ENCODE measurements around the gene SIVA1. TPM values are rescaled to one million over a fixed set of nuclear protein-coding genes. Genes with fewer than 3 reads are reported as not detected.

The SIVA1 gene
- total and polyA plus RNA-seq, 2 of the 4 experiments (the other 2 are of a cell fraction), result 166 to 184 TPM

DNA sequence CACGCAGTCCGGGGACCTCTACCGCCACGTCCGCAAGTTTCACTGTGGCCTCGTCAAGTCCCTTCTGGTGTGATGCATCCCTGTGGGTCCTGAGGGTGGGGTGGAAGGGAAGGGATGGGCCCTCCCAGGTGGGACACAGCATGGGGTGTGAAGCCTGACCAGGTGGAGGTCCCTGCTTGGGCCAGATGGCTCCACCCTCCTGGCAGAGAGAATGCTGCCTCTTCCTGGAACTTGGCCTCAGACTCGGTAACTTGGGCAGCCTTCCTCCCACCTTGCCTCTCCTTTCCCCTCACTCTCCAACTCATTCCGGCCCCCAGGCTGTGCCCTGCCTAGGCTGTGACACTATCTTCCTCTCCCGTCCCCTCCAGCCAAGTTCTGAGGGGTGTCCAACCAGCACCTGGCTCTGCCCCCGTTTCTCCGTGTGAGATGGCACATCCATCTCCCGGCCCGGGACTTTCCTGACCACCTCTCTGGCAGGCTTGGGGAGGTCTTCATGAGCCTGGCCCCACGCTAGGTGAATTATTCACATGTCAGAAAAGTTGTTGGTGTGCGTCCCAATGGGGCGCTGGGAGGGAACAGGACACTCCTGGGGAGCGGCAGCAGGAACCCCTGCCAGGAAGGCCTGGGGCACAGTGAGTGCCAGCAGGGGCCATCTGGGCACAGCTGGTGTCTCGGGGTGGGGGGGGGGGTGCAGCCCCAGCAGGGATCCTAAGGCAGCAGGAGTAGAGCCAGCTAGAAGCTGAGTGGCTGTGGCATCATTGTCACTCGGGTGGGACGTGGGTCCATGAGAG, 49.6 kb downstream of the SIVA1 start:
- H3K56ac ChIP-seq (ENCODE audit: extremely low read depth, insufficient read depth, low read length), result no peak overlapping the region
- H3K4me1 ChIP-seq (ENCODE audit: control insufficient read depth, insufficient read depth, low read length), result peaks cover 20% of the 10 kb centered on the region
- H3K79me1 ChIP-seq (ENCODE audit: low read depth in 1 of 2, low read length in 2 of 2), result peaks cover 0 to 12% of the 10 kb centered on the region in 2 experiments; a peak in 1 of 4 replicates
- no peak overlapping the region for H3K4ac ChIP-seq (ENCODE audit: low read depth, low read length)
- no peak overlapping the region for H2AK9ac ChIP-seq (replicated peaks; ENCODE audit: low read depth, low read length, poor library complexity)
- peaks cover 4% of the 10 kb centered on the region; the same call in 1 of the 2 replicates for H4K20me1 ChIP-seq (ENCODE audit: insufficient read depth, low read length)
- H2BK20ac ChIP-seq (ENCODE audit: low read depth, low read length), result no peak overlapping the region
- in situ Hi-C loops (cut with MboI; ENCODE audit: low sequenced_read_pairs) (no loop called here), intact Hi-C loops (cut with micrococcal nuclease) (no loop called here), dilution Hi-C loops (cut with HindIII; ENCODE audit: low sequenced_read_pairs, unreplicated experiment) (no loop called here)
- H2AK5ac ChIP-seq (ENCODE audit: low read depth, low read length), result no peak overlapping the region
- no peak overlapping the region for H3K27ac ChIP-seq (ENCODE audit: insufficient read depth, low read length)
- no peak overlapping the region for H4K8ac ChIP-seq (ENCODE audit: low read depth in 2 of 2, low read length in 2 of 2)
- no peak overlapping the region for H3K9ac ChIP-seq (ENCODE audit: low read depth, low read length)
- no peak overlapping the region for H2BK5ac ChIP-seq (ENCODE audit: low read depth, low read length, poor library complexity, severe bottlenecking)
- TF ChIP-seq POLR2A (IDR thresholded peaks at IDR 0.05; ENCODE audit: low read depth, low read length), result no peak
- H3K36me3 ChIP-seq (ENCODE audit: control insufficient read depth, insufficient read depth, low read length), result no peaks in the 10 kb centered on the region
- no peak overlapping the region for H3K4me2 ChIP-seq (ENCODE audit: low read depth, low read length)
- H2BK120ac ChIP-seq (ENCODE audit: low read depth, low read length), result no peak overlapping the region
- ChIA-PET POLR2A (ENCODE audit: unreplicated experiment) (no interaction called here), CTCF (no interaction called here)
- no peak overlapping the region for H2AFZ ChIP-seq (replicated peaks; ENCODE audit: low read length, poor library complexity)
- no peak overlapping the region for H2BK15ac ChIP-seq (ENCODE audit: low read depth, low read length)
- no peaks in the 10 kb centered on the region for H3K9me3 ChIP-seq (ENCODE audit: control insufficient read depth, insufficient read depth, low read length)
- 95% methylated on average over 13 of the region's 20 CpGs; no CpG with 5 or more reads in 1 of the 2 experiments for WGBS, 2 experiments (ENCODE audit: extremely low coverage in 2 of 2, insufficient read length in 1 of 2)
- peaks cover 16% of the 10 kb centered on the region for H3K9me1 ChIP-seq (ENCODE audit: insufficient read depth, low read length)
- no peaks in the 10 kb centered on the region for H3K27me3 ChIP-seq (ENCODE audit: control insufficient read depth, insufficient read depth, low read length)
- H4K91ac ChIP-seq (ENCODE audit: insufficient read depth, low read depth, low read length), result no peak overlapping the region
- H3K18ac ChIP-seq (ENCODE audit: low read depth, low read length), result no peak overlapping the region
- no peak overlapping the region for H3K14ac ChIP-seq (replicated peaks; ENCODE audit: low read depth, low read length)
- ATAC-seq (ENCODE audit: low read depth) (no peak), DNase-seq (no peak)
- H3K4me3 ChIP-seq (ENCODE audit: insufficient read depth, low read depth, low read length), result no peak overlapping the region
- no peak overlapping the region for H4K5ac ChIP-seq (ENCODE audit: low read depth, low read length)
- H3K23ac ChIP-seq (ENCODE audit: low read depth, low read length), result no peak overlapping the region
- no TSS peak for BruUV-seq (replicated peaks)
